Neural cell (in vitro differentiated cells): Measurements from ENCODE around the gene SP4. TPM values are rescaled to one million over a fixed set of nuclear protein-coding genes. Genes with fewer than 3 reads are reported as not detected.

Experiments used
- H2AFZ ChIP-seq: fragments of 200-600, 300-800 bp; sonication (generic), shearing (Covaris generic); 2 replicates; pipeline ENCODE4 v1.6.0; 2014; ENCODE audit warnings: low read depth, mild to moderate bottlenecking, antibody characterized with exemption, low read length, moderate library complexity
- H3F3A ChIP-seq: fragments of 200-600 bp; shearing (Covaris generic); 2 replicates; pipeline ENCODE4 v1.6.1; 2016; ENCODE audit warnings: mild to moderate bottlenecking, moderate library complexity, mixed read lengths, antibody characterized with exemption, low read length; ENCODE audit not compliant: insufficient read depth, poor library complexity, severe bottlenecking
- H3K27ac ChIP-seq: fragments of 200-600, 300-800 bp; sonication (generic), shearing (Covaris generic); 2 replicates; pipeline ENCODE4 v1.5.1; 2014; ENCODE audit warnings: mild to moderate bottlenecking, low read length, moderate library complexity
- H3K27me3 ChIP-seq: fragments of 300-800, 200-600 bp; sonication (generic), shearing (Covaris generic); 2 replicates; pipeline ENCODE4 v1.6.0; 2014; ENCODE audit warnings: mild to moderate bottlenecking, low read depth, low read length, moderate library complexity; ENCODE audit not compliant: insufficient read depth
- H3K36me3 ChIP-seq: fragments of 300-800, 200-600 bp; sonication (generic), shearing (Covaris generic); 2 replicates; pipeline ENCODE4 v1.5.1; 2014; ENCODE audit warnings: mild to moderate bottlenecking, antibody characterized with exemption, low read length, moderate library complexity; ENCODE audit not compliant: insufficient read depth
- H3K4me2 ChIP-seq: fragments of 300-800, 200-600 bp; sonication (generic), shearing (Covaris generic); 2 replicates; pipeline ENCODE4 v1.6.0; 2014; ENCODE audit warnings: mild to moderate bottlenecking, low read length
- H3K4me3 ChIP-seq: fragments of 300-800, 200-600 bp; sonication (generic), shearing (Covaris generic); 2 replicates; pipeline ENCODE4 v1.5.1; 2014; ENCODE audit warnings: mild to moderate bottlenecking, low read length, moderate library complexity
- H3K79me2 ChIP-seq: fragments of 200-600 bp; shearing (Covaris generic); replicated peaks from 2 replicates; pipeline ENCODE4 v1.6.0; 2014; ENCODE audit warnings: mild to moderate bottlenecking, low read length, moderate library complexity; ENCODE audit not compliant: insufficient read depth
- H3K9ac ChIP-seq: fragments of 300-800, 200-600 bp; sonication (generic), shearing (Covaris generic); 2 replicates; pipeline ENCODE4 v1.6.1; 2016; ENCODE audit warnings: mild to moderate bottlenecking, low read length, mixed read lengths
- H3K9me2 ChIP-seq: fragments of 200-600 bp; shearing (Covaris generic); 2 replicates; pipeline ENCODE4 v1.6.1; 2016; ENCODE audit warnings: mild to moderate bottlenecking, low read length, mixed read lengths; ENCODE audit not compliant: insufficient read depth
- H3K9me3 ChIP-seq: fragments of 200-600, 300-800 bp; sonication (generic), shearing (Covaris generic); 2 replicates; pipeline ENCODE4 v1.6.1; 2016; ENCODE audit warnings: mild to moderate bottlenecking, mixed run types, low read length, moderate library complexity, mixed read lengths
- H4K20me1 ChIP-seq: fragments of 200-600 bp; shearing (Covaris generic); 2 replicates; pipeline ENCODE4 v1.6.1; 2016; ENCODE audit warnings: mild to moderate bottlenecking, mixed run types; ENCODE audit not compliant: insufficient read depth
- EP300 ChIP-seq: fragments of 450-650 bp; conservative IDR thresholded peaks from 2 replicates; pipeline ENCODE4 v1.6.1; 2014; ENCODE audit warnings: antibody characterized with exemption, mild to moderate bottlenecking, moderate library complexity; ENCODE audit not compliant: poor library complexity, severe bottlenecking
- EZH2 ChIP-seq: fragments of 200-600, 300-800 bp; shearing (Covaris generic), sonication (generic); IDR thresholded peaks from 2 replicates; pipeline ENCODE4 v1.6.1; 2014; ENCODE audit warnings: antibody characterized with exemption, low read length, borderline replicate concordance, mild to moderate bottlenecking; ENCODE audit not compliant: insufficient read depth, poor library complexity, severe bottlenecking
- MXI1 ChIP-seq: fragments of 450-650 bp; conservative IDR thresholded peaks from 2 replicates; pipeline ENCODE4 v1.6.1; 2014; ENCODE audit warnings: antibody characterized with exemption, mild to moderate bottlenecking; ENCODE audit not compliant: poor library complexity, severe bottlenecking
- POLR2AphosphoS5 ChIP-seq: IDR thresholded peaks from 2 replicates; pipeline ENCODE4 v1.6.1; 2012
- RAD21 ChIP-seq: fragments of 450-650 bp; conservative IDR thresholded peaks from 2 replicates; pipeline ENCODE4 v1.6.1; 2014; ENCODE audit warnings: antibody characterized with exemption, mild to moderate bottlenecking, moderate library complexity
- SMC3 ChIP-seq: fragments of 450-650 bp; conservative IDR thresholded peaks from 2 replicates; pipeline ENCODE4 v1.6.1; 2014; ENCODE audit warnings: antibody characterized with exemption, mild to moderate bottlenecking, moderate library complexity; ENCODE audit not compliant: poor library complexity
- TAF1 ChIP-seq: IDR thresholded peaks from 2 replicates; pipeline ENCODE4 v1.6.1; 2012; ENCODE audit warnings: low read depth
- polyA plus RNA-seq: library from polyadenylated mRNA; depleted of rRNA; stranded (reverse); fragments of >200 nt; gene quantifications from 2 replicates; pipeline ENCODE4 v1.2.3, GENCODE V29; 2014
- TF ChIP-seq, protein P1 (sequence below): fragments of 450-650 bp; IDR thresholded peaks from 2 replicates; pipeline ENCODE4 v1.5.1; 2014; ENCODE audit warnings: antibody characterized with exemption, mild to moderate bottlenecking, moderate library complexity; ENCODE audit not compliant: poor library complexity, severe bottlenecking
- TF ChIP-seq, protein P2 (sequence below): IDR thresholded peaks from 2 replicates; pipeline ENCODE4 v1.6.1; 2012; ENCODE audit warnings: borderline replicate concordance

Gene SP4
- polyA plus RNA-seq, 1 donor from 2014 or later, result 27.8 TPM

DNA sequence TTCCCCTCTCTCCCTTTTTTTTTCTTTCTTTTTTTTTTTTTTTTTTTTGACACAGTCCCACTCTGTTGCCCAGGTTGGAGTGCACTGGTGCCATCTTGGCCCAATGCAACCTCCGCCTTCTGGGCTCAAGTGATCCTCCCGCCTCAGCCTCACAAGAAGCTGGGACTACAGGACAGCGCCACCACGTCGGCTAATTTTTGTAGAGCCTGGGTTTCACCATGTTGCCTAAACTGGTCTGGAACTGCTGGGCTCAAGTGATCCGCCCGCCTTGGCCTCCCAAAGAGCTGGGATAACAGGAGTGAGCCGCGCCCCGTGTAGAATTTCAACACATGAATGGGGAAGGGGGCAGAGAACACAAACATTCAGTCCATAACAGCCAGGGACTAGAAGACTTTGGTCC, 2.6 kb upstream of the SP4 start:
- Histone ChIP-seq H3K9me3 (no peaks in the 10 kb centered on the region), H3K9me2 (no peaks in the 10 kb centered on the region), H3K36me3 (no peaks in the 10 kb centered on the region), H3K27ac (no peak overlapping the region), H4K20me1 (peaks cover 2% of the 10 kb centered on the region), H2AFZ (no peak overlapping the region), H3K79me2 (peaks cover 20% of the 10 kb centered on the region), H3K4me2 (no peak overlapping the region), H3K27me3 (no peaks in the 10 kb centered on the region), H3K4me3 (no peak overlapping the region), H3K9ac (no peak overlapping the region), H3F3A (no peaks in the 10 kb centered on the region)
- TF ChIP-seq, protein P1, sequence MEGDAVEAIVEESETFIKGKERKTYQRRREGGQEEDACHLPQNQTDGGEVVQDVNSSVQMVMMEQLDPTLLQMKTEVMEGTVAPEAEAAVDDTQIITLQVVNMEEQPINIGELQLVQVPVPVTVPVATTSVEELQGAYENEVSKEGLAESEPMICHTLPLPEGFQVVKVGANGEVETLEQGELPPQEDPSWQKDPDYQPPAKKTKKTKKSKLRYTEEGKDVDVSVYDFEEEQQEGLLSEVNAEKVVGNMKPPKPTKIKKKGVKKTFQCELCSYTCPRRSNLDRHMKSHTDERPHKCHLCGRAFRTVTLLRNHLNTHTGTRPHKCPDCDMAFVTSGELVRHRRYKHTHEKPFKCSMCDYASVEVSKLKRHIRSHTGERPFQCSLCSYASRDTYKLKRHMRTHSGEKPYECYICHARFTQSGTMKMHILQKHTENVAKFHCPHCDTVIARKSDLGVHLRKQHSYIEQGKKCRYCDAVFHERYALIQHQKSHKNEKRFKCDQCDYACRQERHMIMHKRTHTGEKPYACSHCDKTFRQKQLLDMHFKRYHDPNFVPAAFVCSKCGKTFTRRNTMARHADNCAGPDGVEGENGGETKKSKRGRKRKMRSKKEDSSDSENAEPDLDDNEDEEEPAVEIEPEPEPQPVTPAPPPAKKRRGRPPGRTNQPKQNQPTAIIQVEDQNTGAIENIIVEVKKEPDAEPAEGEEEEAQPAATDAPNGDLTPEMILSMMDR, result no peak
- TF ChIP-seq POLR2AphosphoS5 (no peak), SMC3 (no peak), MXI1 (no peak), EP300 (no peak), TAF1 (no peak), EZH2 (no peak), RAD21 (no peak)
- TF ChIP-seq, protein P2, sequence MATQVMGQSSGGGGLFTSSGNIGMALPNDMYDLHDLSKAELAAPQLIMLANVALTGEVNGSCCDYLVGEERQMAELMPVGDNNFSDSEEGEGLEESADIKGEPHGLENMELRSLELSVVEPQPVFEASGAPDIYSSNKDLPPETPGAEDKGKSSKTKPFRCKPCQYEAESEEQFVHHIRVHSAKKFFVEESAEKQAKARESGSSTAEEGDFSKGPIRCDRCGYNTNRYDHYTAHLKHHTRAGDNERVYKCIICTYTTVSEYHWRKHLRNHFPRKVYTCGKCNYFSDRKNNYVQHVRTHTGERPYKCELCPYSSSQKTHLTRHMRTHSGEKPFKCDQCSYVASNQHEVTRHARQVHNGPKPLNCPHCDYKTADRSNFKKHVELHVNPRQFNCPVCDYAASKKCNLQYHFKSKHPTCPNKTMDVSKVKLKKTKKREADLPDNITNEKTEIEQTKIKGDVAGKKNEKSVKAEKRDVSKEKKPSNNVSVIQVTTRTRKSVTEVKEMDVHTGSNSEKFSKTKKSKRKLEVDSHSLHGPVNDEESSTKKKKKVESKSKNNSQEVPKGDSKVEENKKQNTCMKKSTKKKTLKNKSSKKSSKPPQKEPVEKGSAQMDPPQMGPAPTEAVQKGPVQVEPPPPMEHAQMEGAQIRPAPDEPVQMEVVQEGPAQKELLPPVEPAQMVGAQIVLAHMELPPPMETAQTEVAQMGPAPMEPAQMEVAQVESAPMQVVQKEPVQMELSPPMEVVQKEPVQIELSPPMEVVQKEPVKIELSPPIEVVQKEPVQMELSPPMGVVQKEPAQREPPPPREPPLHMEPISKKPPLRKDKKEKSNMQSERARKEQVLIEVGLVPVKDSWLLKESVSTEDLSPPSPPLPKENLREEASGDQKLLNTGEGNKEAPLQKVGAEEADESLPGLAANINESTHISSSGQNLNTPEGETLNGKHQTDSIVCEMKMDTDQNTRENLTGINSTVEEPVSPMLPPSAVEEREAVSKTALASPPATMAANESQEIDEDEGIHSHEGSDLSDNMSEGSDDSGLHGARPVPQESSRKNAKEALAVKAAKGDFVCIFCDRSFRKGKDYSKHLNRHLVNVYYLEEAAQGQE, result no peak

- H3K4me3 ChIP-seq, result peak overlapping the region; percentile 84
- peak overlapping the region; percentile 74 for H2AFZ ChIP-seq
- H3K27ac ChIP-seq, result peak overlapping the region; percentile 95
- H3F3A ChIP-seq, result no peaks in the 10 kb centered on the region
- no peaks in the 10 kb centered on the region for H3K36me3 ChIP-seq
- peak overlapping the region; percentile 90 for H3K9ac ChIP-seq
- no peaks in the 10 kb centered on the region for H3K9me2 ChIP-seq
- H3K79me2 ChIP-seq, result peaks cover 32% of the 10 kb centered on the region
- no peaks in the 10 kb centered on the region for H3K27me3 ChIP-seq
- peaks cover 6% of the 10 kb centered on the region for H4K20me1 ChIP-seq
- peak overlapping the region; percentile 54 for H3K4me2 ChIP-seq
- H3K9me3 ChIP-seq, result no peaks in the 10 kb centered on the region
- TF ChIP-seq TAF1 (no peak), SMC3 (no peak), POLR2AphosphoS5 (no peak), RAD21 (peak; percentile 31), EZH2 (no peak), EP300 (peak; percentile 5), MXI1 (no peak)
- TF ChIP-seq, protein P2, result no peak
- TF ChIP-seq, protein P1, result no peak
These were observed 1.3 kb upstream of the SP4 start for GRCh38 chr7:21426286-21427181.
